GM18909 (cell line): ENCODE data around the gene LMNTD1.
"Not testable (repeated sequence)": the region's sequence is repeated elsewhere in the genome, so short reads cannot be mapped to it uniquely, and the experiment has no call there.

Experiments used
- ATAC-seq: cut with Tn5 transposase; IDR thresholded peaks from one replicate; pipeline ENCODE4 v1.9.1; 2021; ENCODE audit warnings: mild to moderate bottlenecking; ENCODE audit not compliant: unreplicated experiment, poor library complexity

The LMNTD1 gene, protein sequence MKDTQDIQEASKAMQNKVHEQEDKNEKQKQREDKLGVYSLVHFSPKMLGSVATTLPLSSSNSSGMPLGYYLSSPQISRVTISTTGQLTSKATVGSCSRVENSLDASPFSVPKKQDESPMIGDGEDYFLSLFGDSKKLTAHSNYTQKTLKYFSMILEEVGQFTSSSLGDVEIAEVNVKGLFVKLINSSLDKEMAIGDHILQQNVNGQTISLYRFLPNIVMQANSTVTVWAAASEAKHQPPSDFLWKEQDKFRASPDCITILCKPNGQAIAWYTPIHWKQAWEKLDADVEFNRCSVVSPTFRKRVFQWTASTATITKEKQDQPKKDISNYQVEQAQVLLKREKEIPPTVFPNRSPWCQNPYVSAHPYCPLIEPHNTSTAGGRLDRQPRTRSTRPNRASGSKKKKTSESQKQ

DNA sequence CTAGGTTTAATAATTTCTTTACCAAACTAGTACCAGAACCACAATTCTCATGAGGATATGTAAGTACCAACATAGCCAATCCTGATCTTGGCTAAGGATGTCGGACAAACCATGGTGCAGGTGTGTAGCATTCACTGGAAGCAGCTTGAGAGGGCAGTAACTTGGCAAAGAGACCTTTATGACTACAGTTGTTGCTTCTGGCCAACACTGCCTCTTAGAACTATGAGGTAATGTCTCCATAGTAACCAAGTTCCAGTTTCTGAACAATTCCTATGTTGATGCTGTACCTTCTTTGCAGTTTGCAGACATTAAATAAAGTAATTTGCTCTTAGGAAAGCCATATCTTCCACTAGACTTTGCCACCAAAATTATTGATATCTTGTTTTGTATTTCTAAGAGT is at the start of gene LMNTD1:
Gene LMNTD1 (minus strand): TSS at position 186 of the 400 bp plus-strand sequence. CDS start 324 bp downstream, outside the sequence.
- ATAC-seq = no peak

DNA sequence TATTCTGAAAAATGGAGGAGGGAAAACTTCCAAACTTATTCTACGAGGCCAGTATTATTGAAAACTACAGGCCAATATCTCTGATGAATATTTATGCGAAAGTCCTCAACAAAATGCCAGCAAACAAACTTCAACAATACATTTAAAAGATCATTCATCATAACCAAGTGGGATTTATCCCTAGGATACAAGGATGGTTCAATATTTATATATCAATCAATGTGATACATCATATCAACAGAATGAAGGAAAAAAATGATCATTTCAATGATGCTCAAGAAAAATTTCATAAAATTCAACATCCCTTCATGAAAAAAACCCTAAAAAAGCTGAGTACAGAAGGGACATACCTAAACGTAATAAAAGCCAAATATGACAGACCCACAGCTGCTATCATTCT is 45.9 kb upstream of the LMNTD1 start:
- no peak for ATAC-seq

DNA sequence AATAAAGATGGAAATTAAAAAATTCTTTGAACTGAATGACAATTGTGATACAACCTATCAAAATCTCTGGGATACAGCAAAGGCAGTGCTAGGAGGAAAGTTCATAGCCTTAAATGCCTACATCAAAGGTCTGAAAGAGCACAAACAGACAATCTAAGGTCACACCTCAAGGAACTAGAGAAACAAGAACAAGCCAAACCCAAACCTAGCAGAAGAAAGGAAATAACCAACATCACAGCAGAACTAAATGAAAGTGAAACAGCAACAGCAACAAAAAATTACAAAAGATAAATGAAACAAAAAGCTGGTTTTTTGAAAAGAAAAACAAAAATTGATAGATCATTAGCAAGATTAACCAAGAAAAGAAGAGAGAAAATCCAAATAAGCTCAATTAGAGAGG is 42.4 kb upstream of the LMNTD1 start:
- ATAC-seq = not testable (repeated sequence)

DNA sequence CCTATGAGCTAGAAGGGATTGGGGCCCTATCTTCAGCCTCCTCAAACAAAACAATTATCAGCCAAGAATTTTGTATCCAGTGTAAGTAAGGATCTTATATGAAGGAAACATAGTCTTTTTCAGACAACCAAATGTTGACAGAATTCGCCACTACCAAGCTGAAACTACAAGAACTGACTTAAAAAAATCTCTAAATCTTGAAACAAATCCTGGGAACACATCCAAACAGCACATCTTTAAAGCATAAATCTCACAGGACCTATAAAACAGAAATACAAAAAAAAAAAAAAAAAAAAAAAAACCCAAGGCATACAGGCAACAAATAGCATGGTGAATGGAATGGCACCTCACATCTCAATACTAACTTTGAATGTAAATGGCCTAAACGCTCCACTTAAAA is 41.3 kb upstream of the LMNTD1 start:
- no peak for ATAC-seq

DNA sequence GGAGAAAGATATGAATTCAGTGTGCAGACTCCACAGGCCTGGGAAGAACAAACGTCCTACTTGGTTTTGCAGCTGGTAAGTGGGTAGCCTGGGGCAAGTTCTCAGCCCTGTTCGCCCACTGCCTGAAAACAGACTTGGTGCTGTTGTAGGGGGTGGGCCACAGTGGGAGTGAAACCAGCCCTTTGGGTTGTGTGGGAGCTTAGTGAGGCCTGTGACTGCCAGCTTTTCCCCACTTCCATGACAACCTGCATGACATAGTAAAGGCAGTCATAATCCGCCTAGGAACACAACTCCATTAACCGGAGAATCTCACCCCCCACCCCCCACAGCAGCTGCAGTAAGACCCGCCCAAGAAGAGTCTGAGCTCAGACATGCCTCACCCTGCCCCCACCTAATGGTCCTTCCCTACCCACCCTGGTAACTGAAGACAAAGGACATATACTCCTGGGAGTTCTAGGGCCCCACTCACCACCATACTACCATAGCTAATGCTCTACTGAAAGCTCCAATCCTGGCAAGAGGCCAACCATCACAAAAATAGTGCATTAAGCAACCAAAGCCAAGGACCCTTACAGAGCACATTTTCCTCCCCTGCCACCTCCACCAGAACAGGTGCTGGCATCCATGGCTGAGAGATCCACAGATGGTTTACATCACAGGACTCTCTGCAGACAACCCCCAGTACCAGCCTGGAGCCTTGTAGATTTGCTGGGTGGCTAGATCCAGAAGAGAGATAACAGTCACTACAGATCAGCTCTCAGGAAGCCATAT is 39.8 kb upstream of the LMNTD1 start:
- ATAC-seq = no peak

DNA sequence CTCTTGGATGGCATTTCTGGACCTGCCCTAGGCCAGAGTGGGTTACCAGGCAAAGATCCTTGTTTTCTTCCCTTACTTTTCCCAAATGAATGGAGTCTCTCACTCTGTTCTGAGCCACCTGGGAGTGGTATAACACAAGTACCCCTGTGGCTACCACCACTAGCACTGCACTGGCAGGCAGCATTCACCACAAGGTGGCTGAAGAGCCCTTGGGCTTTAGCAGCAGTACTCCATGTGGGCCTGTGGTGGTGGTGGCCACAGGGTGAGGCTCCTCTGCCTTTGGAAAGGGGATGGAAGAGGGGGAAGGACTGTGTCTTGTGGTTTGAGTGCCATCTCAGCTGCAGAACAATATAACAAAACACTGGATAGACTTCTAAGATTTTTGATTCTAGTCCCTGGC is 38.1 kb upstream of the LMNTD1 start:
- no peak for ATAC-seq

DNA sequence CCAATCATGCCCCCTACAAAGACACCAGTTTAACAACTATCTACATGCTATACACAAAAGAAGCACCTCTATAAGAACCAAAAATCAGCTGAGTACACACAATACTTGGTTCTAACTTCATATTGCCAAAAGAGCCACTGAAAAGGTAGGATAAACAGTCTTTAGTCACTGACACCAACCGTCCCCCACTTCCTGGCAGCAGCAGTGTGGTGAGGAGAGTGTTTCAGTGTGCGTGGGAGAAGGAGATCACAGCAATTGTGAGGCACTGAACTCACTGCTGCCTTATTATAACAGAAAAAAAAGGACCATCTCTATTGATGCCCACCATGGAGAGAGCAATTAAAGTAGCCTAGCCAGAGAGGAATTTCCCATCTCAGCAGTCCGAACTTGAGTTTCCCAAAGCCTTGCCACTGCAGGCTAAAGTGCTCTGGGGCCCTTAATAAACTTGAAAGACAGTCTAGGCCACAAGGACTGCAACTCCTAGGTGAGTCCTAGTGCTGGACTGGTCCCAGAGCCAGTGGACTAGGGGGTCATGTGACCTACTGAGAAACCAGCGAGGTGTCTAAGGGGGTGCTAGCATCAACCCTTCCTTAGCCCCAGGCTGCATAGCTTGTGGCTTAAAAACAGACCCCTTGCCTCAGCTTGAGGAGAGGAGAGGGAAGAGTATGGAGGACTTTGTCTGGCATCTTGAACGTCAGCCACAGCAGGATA is 37.1 kb upstream of the LMNTD1 start:
- no peak for ATAC-seq

DNA sequence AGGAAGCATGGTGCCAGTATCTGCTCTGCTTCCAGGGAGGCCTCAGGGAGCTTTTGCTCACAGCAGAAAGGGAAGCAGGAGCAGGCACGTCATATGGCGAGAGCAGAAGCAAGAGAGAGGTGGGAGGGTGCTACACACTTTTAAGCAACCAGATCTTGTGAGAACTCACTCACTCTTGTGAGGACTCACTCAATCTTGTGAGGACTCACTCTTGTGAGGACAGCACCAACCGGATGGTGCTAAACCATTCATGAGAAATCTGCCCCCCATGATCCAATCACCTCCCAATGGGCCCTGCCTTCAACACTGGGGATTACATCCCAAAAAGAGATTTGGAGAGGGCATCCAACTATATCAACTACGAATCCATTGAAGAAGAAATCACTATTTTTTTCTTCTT is 34.3 kb upstream of the LMNTD1 start:
- no peak for ATAC-seq

DNA sequence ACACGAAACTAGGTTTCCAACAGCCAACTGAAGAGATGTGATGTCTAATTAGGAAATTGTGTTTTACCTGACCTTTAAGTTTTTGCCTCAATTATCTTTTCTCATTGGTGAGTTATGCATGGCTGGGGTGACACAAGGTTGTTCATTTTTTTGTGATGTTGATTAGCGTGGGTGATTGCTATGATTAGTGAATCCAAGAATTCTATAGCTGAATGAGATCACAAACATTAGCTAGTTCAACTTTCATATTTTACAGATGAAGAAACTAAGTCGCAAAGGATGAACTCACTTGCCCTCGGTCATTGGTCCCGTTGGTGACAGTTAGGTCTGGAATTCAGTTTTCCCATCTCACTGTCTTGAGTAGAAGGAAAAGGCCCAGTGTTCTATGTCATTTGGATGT is 32.6 kb upstream of the LMNTD1 start:
- no peak for ATAC-seq

DNA sequence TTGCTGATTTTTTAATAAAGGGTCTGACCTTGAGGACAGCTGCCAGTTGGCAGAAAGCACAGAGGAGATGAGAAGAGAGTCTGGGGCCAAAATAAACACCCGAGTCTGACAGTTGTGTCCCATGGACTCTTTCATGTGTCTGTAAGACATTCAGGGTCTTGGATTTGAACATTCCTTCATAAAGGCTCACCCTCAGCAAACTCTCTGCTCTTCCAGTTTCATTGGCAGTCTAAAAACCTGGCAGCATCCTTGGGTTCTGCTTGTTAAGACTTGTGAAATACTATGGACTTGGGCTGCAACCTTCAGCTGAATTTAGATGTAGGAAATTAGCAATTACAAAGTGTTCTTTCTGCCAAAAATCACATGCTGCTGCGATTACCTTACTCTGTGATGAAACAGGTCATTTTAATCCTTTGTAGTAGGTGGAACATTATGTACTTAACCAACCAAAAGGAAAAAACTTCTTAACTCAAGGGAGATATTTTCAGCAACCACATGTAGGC is 32.0 kb upstream of the LMNTD1 start:
- ATAC-seq = no peak

DNA sequence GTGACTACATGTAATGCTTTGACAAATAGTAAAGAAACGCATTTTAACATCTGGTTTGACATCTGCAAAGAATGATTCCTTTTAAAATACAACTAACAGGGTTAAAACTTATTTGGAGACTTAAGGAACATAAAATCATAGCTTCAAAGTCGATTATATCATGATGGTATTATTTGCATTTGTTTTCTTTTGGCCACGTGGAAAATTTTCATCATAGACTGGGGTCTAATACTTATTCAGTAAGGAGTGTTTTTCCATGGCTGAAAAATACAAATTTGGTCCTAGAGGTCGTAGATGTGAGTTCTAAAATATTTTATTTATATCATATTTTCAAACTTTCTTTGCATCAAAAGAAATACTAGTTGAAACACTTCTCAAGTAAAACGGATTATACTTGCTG is 31.5 kb upstream of the LMNTD1 start:
- no peak for ATAC-seq

DNA sequence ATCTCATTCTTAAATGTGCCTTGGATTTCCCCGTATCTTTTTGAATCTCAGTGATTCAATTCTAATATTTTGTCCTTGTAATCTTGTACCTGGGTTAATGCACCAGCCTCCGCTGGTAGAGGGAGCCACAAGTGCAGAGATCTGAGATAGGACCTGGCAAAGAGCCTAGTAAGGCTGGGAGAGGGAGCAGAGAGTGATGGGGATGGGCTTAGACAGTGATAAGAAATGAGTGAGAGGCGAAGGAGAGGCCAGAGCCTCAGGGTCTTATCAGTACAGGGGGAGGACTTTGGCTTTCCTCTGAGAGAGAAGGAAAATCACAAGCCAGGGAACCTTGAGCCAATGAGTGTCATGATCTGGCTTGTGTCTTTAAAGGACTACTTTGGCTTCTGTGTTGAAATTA is 30.5 kb upstream of the LMNTD1 start:
- no peak for ATAC-seq

DNA sequence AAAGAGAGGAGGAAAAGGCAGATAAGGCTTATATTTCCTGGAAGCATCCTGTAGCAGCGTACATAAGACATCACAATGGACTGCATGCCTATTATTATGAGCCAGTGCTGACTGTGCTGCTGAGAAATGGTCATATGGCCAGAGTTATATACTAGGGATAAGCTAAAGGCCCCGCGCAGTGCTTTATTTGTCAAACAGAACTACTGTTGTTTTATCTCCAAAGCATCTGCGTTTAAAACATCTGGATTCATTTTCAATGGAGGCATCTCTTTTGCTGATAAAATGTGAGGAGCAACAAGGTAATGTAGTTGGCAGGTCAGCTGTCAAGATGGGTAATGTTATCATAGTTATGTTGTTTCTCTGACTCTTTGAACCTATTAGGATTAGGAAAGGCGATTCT is 28.0 kb upstream of the LMNTD1 start:
- no peak for ATAC-seq

DNA sequence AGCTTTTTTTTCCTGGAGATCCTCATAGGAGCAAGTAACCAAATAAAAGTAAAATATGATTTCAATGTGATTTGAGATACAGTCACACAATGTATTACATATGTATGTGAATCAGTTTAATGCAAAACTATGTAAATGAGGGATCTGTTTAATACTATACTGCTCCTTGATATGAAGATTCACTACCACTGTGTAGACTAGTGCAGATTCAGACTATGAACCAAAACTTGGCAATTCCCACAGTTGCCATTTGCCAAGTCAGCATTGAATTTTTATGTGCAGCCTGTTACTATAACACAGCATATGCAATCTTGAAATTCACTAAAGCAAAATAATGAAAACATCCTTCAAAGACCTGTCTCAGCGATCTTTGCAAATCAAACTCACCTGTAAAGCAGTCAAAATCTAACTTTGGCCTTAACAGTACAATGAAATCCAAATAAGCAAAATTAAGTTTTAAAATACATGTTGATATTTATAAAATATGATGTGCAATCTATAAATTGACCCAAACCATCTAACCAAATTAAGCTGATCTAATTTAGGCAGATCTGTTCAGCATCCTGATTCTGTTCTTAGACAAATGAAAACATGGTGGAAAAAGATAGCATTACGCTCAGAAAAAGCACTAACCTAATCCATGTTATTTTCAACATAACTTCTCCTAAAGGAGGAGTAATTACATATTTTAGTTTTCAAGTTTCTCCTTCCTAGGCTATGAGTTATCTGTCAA is 25.5 kb upstream of the LMNTD1 start:
- ATAC-seq = no peak

DNA sequence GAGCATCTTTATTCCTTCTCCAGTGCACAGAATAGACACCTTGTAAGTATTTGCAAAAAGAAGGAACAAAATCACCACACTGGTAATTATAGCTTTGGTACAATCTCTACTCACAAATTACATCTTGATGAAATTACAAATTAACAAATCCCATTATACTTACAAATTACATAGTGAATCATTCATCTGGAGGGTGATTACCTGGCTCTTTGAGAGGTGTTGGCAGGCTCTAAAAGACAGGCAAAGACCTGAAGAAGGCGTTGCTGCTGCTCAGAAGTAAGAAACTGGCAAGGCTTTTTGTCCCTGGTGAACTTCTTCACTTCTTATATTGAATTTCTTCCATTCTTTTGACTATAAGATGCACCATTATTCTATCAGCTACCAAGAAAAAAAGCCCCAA is 21.7 kb upstream of the LMNTD1 start:
- ATAC-seq = no peak

DNA sequence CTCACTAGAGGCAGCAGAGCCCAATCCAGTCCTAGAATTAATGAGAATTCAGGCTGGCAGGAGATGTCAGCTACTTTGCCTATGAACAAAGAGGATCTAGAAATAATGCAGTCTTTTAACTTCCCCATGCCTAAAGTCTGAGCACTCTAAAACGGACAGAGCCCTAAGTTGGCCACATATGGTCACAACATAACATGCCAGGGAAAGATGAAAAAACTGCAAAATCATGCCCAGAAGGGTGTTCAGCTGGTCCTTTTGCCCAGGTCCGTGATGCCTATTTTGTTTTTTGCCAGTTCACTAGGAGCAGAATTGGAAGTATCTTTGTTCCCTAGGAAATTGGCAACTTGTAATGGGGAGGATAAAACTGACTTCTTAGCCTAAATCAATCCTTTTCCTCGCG is 20.3 kb upstream of the LMNTD1 start:
- no peak for ATAC-seq

DNA sequence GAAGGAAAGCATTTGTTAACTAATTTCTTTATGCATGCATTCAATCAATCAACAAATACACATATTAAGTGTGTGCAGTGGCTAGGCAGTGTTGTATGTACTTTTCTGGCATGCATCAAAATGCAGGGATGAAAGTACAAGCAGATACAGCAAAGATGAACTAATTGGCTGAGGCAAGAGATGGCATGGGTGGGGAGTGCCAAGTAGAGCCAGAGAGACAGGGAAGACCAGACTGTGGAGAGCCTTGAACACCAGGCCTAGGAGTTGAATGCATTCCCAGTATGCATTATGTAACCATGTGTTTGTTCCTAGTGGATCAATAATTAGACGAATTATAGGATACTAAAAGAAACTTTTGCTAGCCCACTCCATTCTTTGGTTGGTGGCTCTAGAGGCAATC is 17.3 kb upstream of the LMNTD1 start:
- ATAC-seq = no peak

DNA sequence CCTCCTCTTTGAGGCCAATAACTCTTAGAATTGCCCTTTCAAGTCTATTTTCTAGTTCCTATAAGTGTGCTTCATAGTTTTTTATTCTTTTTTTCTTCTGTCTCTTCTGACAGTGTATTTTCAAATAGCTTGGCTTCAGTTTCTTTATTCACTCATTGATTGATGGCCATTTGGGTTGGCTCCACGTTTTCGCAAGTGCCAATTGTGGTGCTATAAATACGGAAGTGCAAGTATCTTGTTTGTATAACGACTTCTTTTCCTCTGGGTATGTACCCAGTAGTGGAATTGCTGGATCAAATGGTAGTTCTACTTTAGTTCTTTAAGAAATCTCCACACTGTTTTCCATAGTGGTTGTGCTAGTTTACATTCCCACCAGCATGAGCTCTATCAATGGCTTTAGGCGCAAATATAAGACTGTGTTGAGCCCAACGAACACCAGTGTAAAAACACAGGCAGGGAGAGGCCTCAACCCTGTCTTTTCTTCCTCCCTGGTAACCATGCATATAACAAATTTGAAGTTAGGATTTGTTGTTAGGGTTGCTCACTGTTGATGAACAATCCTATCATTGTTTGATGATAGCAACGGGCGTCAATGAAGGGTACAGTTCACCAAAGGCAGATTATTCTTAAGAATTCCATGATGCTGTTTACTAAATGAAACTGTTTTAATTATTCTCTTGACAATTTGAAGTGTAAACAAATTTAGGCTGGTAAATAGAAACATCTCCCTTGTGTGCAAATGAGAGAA is 13.3 kb upstream of the LMNTD1 start:
- ATAC-seq = no peak

DNA sequence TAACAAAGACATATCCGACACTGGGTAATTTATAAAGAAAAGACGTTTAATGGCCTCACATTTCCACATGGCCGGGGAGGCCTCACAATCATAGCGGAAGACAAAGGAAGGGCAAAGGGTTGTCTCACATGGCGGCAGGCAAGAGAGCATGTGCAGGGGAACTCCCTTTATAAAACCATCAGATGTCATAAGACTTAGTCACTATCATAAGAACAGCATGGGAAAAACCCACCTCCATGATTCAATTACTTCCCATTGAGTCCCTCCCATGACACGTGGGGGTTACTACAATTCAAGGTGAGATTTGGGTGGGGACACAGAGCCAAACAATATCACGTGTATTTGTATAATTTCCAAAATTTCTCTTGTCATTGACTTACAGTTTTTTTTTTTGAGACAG is 5.5 kb upstream of the LMNTD1 start:
- no peak for ATAC-seq
